H9 (cell line): ENCODE measurements around the gene TRAF3. TPM values are rescaled to one million over a fixed set of nuclear protein-coding genes. Genes with fewer than 3 reads are reported as not detected.
A peak's percentile ranks its signal among the peaks of the same experiment; 100 is the strongest.

Experiments
- DNase-seq: peaks from one replicate; pipeline ENCODE4 v3.0.0-alpha.2; 2017
- H2AFZ ChIP-seq: one replicate; pipeline ENCODE4 v1.6.1; 2013; ENCODE audit warnings: mild to moderate bottlenecking, low read length, control low read depth, moderate library complexity
- H2AK5ac ChIP-seq: 2 replicates; pipeline ENCODE4 v1.6.1; 2013; ENCODE audit warnings: low read length, control low read depth, mixed read lengths; ENCODE audit not compliant: insufficient read length
- H2BK120ac ChIP-seq: one replicate; pipeline ENCODE4 v1.6.1; 2013; ENCODE audit warnings: low read depth, mild to moderate bottlenecking, low read length, control low read depth, inconsistent platforms; ENCODE audit not compliant: poor library complexity, severe bottlenecking
- H2BK12ac ChIP-seq: 2 replicates; pipeline ENCODE4 v1.6.1; 2013; ENCODE audit warnings: low read length, control low read depth, mixed read lengths, low read depth; ENCODE audit not compliant: insufficient read length
- H2BK15ac ChIP-seq: 2 replicates; pipeline ENCODE4 v1.6.1; 2013; ENCODE audit warnings: low read depth, low read length, control low read depth
- H2BK20ac ChIP-seq: one replicate; pipeline ENCODE4 v1.6.1; 2013; ENCODE audit warnings: low read depth, mild to moderate bottlenecking, low read length, control low read depth, inconsistent platforms; ENCODE audit not compliant: poor library complexity, severe bottlenecking
- H2BK5ac ChIP-seq: 2 replicates; pipeline ENCODE4 v1.6.1; 2013; ENCODE audit warnings: low read length, control low read depth, mixed read lengths; ENCODE audit not compliant: insufficient read length
- H3K14ac ChIP-seq: 2 replicates; pipeline ENCODE4 v1.6.1; 2013; ENCODE audit warnings: low read length, control low read depth; ENCODE audit not compliant: insufficient read depth
- H3K18ac ChIP-seq: 2 replicates; pipeline ENCODE4 v1.6.1; 2013; ENCODE audit warnings: low read depth, mild to moderate bottlenecking, mixed read lengths, low read length, control low read depth; ENCODE audit not compliant: insufficient read length
- H3K23ac ChIP-seq: 2 replicates; pipeline ENCODE4 v1.6.1; 2013; ENCODE audit warnings: low read length, control low read depth, mixed read lengths, low read depth; ENCODE audit not compliant: insufficient read length
- H3K23me2 ChIP-seq: 2 replicates; pipeline ENCODE4 v1.6.1; 2013; ENCODE audit warnings: low read depth, mild to moderate bottlenecking, mixed read lengths, low read length, control low read depth; ENCODE audit not compliant: insufficient read length, poor library complexity, severe bottlenecking
- H3K27ac ChIP-seq: 2 replicates; pipeline ENCODE4 v1.5.1; 2013; ENCODE audit warnings: low read length, control low read depth, mixed read lengths, low read depth; ENCODE audit not compliant: insufficient read length
- H3K27me3 ChIP-seq: 2 replicates; pipeline ENCODE4 v1.6.1; 2013; ENCODE audit warnings: low read length, control low read depth, inconsistent platforms; ENCODE audit not compliant: insufficient read depth
- H3K4ac ChIP-seq: 2 replicates; pipeline ENCODE4 v1.6.1; 2013; ENCODE audit warnings: low read depth, mild to moderate bottlenecking, control low read depth, inconsistent platforms, low read length, moderate library complexity
- H3K4me1 ChIP-seq: 2 replicates; pipeline ENCODE4 v1.6.1; 2013; ENCODE audit warnings: low read length, control low read depth, inconsistent platforms; ENCODE audit not compliant: insufficient read depth
- H3K4me2 ChIP-seq: 2 replicates; pipeline ENCODE4 v1.6.1; 2013; ENCODE audit warnings: low read length, control low read depth, mixed read lengths; ENCODE audit not compliant: insufficient read length, insufficient read depth
- H3K56ac ChIP-seq: 2 replicates; pipeline ENCODE4 v1.6.1; 2013; ENCODE audit warnings: low read depth, mild to moderate bottlenecking, mixed read lengths, low read length, control low read depth; ENCODE audit not compliant: insufficient read length
- H3K79me1 ChIP-seq: 2 replicates; pipeline ENCODE4 v1.6.1; 2013; ENCODE audit warnings: low read depth, mild to moderate bottlenecking, moderate library complexity, low read length, control low read depth, inconsistent platforms; ENCODE audit not compliant: insufficient read depth, poor library complexity, severe bottlenecking
- H3K79me2 ChIP-seq: 2 replicates; pipeline ENCODE4 v1.6.1; 2013; ENCODE audit warnings: low read length, control low read depth, inconsistent platforms; ENCODE audit not compliant: insufficient read depth
- H3K9ac ChIP-seq: 2 replicates; pipeline ENCODE4 v1.6.1; 2013; ENCODE audit warnings: low read length, control low read depth, mixed read lengths; ENCODE audit not compliant: insufficient read length; ENCODE audit errors: extremely low read depth
- H3K9me3 ChIP-seq: one replicate; pipeline ENCODE4 v1.6.1; 2013; ENCODE audit warnings: low read depth, low read length, inconsistent platforms; ENCODE audit not compliant: control insufficient read depth
- H3T11ph ChIP-seq: one replicate; pipeline ENCODE4 v1.6.1; 2013; ENCODE audit warnings: mild to moderate bottlenecking, low read length, control low read depth, inconsistent platforms
- H4K20me1 ChIP-seq: one replicate; pipeline ENCODE4 v1.6.1; 2013; ENCODE audit not compliant: control insufficient read depth, insufficient read length, insufficient read depth
- H4K5ac ChIP-seq: 2 replicates; pipeline ENCODE4 v1.6.1; 2013; ENCODE audit warnings: low read depth, mild to moderate bottlenecking, mixed read lengths, low read length, control low read depth; ENCODE audit not compliant: insufficient read length
- H4K8ac ChIP-seq: replicated peaks from 2 replicates; pipeline ENCODE4 v1.6.1; 2013; ENCODE audit warnings: low read length, control low read depth, mixed read lengths, low read depth; ENCODE audit not compliant: insufficient read length
- H4K91ac ChIP-seq: 2 replicates; pipeline ENCODE4 v1.6.1; 2013; ENCODE audit warnings: low read depth, mild to moderate bottlenecking, moderate library complexity, mixed read lengths, low read length, control low read depth; ENCODE audit not compliant: insufficient read length
- H3K27ac Mint-ChIP-seq, 3 experiments: 2 replicates in 2 of 3; 3 replicates in 1 of 3; pipeline ENCODE4 v1.8.0; 2020 to 2021; ENCODE audit warnings: mixed read lengths in 3 of 3, mild to moderate bottlenecking in 1 of 3, moderate library complexity in 1 of 3
- H3K27me3 Mint-ChIP-seq: 2 replicates; pipeline ENCODE4 v1.8.0; 2021; ENCODE audit warnings: low read depth, mild to moderate bottlenecking, moderate library complexity, mixed read lengths
- H3K36me3 Mint-ChIP-seq, 3 experiments: 2 replicates in 2 of 3; 3 replicates in 1 of 3; pipeline ENCODE4 v1.8.0; 2020 to 2021; ENCODE audit warnings: low read depth in 3 of 3, mixed read lengths in 3 of 3; ENCODE audit not compliant: insufficient read depth in 1 of 3
- H3K4me1 Mint-ChIP-seq, 2 experiments: 2 replicates each; pipeline ENCODE4 v1.8.0; 2020; ENCODE audit warnings: mixed read lengths in 2 of 2
- H3K4me3 Mint-ChIP-seq, 2 experiments: 2 replicates in 1 of 2; 3 replicates in 1 of 2; pipeline ENCODE4 v1.8.0; 2020 to 2021; ENCODE audit warnings: mild to moderate bottlenecking in 2 of 2, mixed read lengths in 2 of 2, moderate library complexity in 1 of 2
- H3K9me3 Mint-ChIP-seq, 2 experiments: 2 replicates in 1 of 2; 3 replicates in 1 of 2; pipeline ENCODE4 v1.8.0; 2020; ENCODE audit warnings: mild to moderate bottlenecking in 2 of 2, mixed read lengths in 2 of 2, moderate library complexity in 1 of 2
- CTCF ChIP-seq: fragments of 200-600 bp; sonication (generic); conservative IDR thresholded peaks from 3 replicates; pipeline ENCODE4 v1.8.0; 2021; ENCODE audit warnings: antibody characterized with exemption, mild to moderate bottlenecking
- WGBS: extraction: QIAGEN DNeasy Blood & Tissue Kit; methylation state at CpG from one replicate; pipeline ENCODE4 v1.1.7; 2013; ENCODE audit warnings: missing lambda C conversion rate, low lambda C conversion rate, mixed read lengths; ENCODE audit not compliant: insufficient read length; ENCODE audit errors: extremely low coverage; 5-methylcytosine and 5-hydroxymethylcytosine counted together
- total RNA-seq: library from RNA; stranded (reverse); gene quantifications from 2 replicates; pipeline ENCODE4 v1.2.1, GENCODE V29; 2021

TRAF3 gene
- total RNA-seq, 1 experiment from 2014 or later = 9.6 TPM

- Histone ChIP-seq H2BK15ac (no peak overlapping the region), H3K79me1 (no peaks in the 10 kb centered on the region), H4K20me1 (no peaks in the 10 kb centered on the region), H4K5ac (no peak overlapping the region), H4K8ac (no peak overlapping the region), H3K9ac (no peak overlapping the region), H2BK120ac (no peak overlapping the region), H2AFZ (no peak overlapping the region), H2AK5ac (no peak overlapping the region), H3K27ac (no peak overlapping the region), H3K4me1 (peaks cover 2% of the 10 kb centered on the region; the same call in 1 of the 2 replicates), H3K4me2 (no peak overlapping the region), H3K23me2 (no peaks in the 10 kb centered on the region), H3K27me3 (no peaks in the 10 kb centered on the region), H2BK20ac (no peak overlapping the region), H4K91ac (no peak overlapping the region), H3K4ac (no peak overlapping the region), H3K79me2 (peaks cover 3% of the 10 kb centered on the region), H3K14ac (no peak overlapping the region), H3K56ac (no peak overlapping the region), H3K9me3 (no peaks in the 10 kb centered on the region), H3T11ph (no peak overlapping the region), H2BK5ac (no peak overlapping the region), H3K18ac (no peak overlapping the region), H3K23ac (no peak overlapping the region), H2BK12ac (no peak overlapping the region)
- Mint-ChIP-seq H3K4me1 (peaks cover 25 to 34% of the 10 kb centered on the region in 2 experiments), H3K36me3 (no peaks in the 10 kb centered on the region), H3K9me3 (no peaks in the 10 kb centered on the region), H3K4me3 (no peak overlapping the region), H3K27ac (peak overlapping the region in 1 of 3 experiments; percentile 42; a peak in 1 of 7 replicates), H3K27me3 (no peaks in the 10 kb centered on the region)
- TF ChIP-seq CTCF = 0 out of 3 replicates have a peak, but pooled peaks have one; percentile 26
- WGBS = no CpG with 5 or more reads among the region's 5 CpGs
- no peak for DNase-seq
Measured at GRCh38 chr14:102805941-102806340, 28.7 kb downstream of the TRAF3 start.
